ENCODE measurements around the gene HOXD10.
A peak's percentile ranks its signal among the peaks of the same experiment; 100 is the strongest.

HOXD10 gene

DNA sequence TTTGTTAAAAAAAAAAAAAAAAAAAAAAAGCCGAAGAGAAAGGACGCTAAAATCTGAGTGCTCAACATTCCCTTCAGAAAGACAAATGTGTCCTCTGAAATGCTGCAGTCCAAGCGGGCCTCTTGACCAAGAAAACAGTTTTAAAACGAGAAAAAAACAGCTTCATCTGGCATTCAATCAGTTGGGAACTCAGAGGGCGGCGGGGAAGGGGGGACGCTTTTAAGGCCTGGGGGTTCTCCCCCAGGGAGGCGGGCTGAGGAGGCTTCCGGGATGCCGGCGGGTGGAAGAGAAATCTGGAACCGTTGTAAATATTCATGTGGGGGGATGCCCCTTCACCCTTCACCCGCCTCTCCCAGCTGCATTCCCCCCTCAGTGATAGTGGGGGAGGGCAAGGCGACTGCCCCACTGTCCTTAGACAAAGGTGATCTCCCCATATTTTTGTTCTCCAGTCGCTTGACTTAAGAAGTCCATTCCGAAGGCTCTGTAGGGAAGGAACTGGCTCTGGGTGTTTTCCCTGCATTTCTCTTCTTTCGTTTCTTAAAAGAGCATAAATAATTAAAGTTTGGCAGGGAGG is 12.7 kb upstream of the HOXD10 start:
- TF ChIP-seq POLR2A (IDR thresholded peaks at IDR 0.05; ENCODE audit: low read length) (no peak), GATA1 (IDR thresholded peaks at IDR 0.05; ENCODE audit: low read depth, low read length) (no peak)

DNA sequence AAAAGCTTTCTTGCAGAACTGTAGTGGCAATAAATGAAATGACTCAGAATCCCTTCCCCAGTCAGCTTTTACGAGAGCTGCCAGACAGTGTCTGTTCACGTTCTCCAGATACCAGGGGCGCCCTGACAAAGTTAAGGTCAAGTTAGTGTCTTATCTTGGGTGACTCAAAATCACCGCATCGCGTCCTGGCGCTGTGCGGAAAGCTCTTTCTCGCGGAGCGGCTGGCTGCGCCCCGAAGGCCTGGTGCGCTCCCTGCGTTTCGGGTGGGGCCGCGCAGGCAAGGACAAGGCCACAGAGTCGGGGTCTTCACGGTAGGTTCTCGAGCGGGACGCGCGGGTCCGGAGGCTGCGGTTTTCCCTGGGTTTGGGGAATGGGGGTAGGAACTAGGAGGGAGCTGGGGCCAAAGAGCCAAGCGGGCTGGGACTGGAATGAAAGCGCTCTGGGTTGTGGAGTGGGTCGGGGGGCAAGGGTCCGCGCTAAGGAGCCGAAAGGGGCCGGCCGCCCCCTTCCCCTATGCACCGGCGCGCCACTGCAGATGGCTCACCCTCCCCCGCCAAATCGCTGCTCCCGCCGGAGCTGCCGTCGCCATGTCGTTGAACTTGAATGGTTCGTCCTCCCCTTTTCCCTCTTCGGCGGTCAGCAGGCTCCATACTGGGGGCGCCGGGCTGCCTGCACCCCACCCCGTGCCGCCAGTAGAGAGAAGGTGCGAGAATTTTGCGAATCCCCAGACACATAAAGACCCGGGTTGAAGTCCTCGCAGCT is 12.1 kb upstream of the HOXD10 start:
- DNase-seq: peak in 1 of 2 experiments; percentile 17
- no peak for TF ChIP-seq POLR2A (IDR thresholded peaks at IDR 0.05; ENCODE audit: low read length)
- no peak for TF ChIP-seq GATA1 (IDR thresholded peaks at IDR 0.05; ENCODE audit: low read depth, low read length)

More for the DNA sequence above, 12.7 kb upstream of the HOXD10 start:
- DNase-seq: no peak

DNA sequence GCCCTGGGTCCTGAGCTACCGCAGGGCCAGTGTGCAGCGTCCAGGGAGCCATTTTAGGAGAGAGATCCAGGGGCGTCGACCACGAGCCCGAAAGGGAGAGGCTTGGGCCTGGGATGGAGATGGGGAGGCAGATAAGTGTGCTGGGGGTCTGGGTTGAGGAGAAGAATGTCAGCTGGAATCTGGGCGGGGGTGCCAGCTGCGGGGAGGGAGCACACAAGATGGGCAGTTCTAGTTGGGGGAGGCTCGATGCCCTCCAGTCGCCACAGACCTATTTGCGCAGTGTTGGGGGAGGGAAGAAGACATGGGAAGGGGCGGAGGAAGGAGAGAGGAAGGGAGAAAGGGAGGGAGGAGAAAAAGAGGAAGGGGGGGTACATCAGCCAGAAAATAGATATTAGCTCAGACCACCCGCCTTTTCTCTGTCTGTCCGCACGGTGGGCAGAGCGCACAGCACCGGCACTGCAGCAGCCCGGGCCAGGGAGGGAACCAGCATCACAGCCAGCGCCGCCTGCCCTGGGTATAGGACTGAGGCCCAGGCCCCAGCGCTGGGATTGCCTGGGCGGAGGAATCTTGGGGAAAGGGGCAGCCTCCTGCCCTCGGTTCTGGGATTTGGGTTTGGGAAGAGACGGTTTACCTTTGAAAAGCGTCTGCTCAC is 11.4 kb upstream of the HOXD10 start:
- DNase-seq: no peak
- TF ChIP-seq GATA1 (IDR thresholded peaks at IDR 0.05; ENCODE audit: low read depth, low read length) (no peak), POLR2A (IDR thresholded peaks at IDR 0.05; ENCODE audit: low read length) (no peak)

- DNase-seq: no peak
- TF ChIP-seq POLR2A (IDR thresholded peaks at IDR 0.05; ENCODE audit: low read length): no peak
- no peak for TF ChIP-seq GATA1 (IDR thresholded peaks at IDR 0.05; ENCODE audit: low read depth, low read length)
Observed at GRCh38 chr2:176105730-176106580, 10.6 kb upstream of the HOXD10 start.

DNA sequence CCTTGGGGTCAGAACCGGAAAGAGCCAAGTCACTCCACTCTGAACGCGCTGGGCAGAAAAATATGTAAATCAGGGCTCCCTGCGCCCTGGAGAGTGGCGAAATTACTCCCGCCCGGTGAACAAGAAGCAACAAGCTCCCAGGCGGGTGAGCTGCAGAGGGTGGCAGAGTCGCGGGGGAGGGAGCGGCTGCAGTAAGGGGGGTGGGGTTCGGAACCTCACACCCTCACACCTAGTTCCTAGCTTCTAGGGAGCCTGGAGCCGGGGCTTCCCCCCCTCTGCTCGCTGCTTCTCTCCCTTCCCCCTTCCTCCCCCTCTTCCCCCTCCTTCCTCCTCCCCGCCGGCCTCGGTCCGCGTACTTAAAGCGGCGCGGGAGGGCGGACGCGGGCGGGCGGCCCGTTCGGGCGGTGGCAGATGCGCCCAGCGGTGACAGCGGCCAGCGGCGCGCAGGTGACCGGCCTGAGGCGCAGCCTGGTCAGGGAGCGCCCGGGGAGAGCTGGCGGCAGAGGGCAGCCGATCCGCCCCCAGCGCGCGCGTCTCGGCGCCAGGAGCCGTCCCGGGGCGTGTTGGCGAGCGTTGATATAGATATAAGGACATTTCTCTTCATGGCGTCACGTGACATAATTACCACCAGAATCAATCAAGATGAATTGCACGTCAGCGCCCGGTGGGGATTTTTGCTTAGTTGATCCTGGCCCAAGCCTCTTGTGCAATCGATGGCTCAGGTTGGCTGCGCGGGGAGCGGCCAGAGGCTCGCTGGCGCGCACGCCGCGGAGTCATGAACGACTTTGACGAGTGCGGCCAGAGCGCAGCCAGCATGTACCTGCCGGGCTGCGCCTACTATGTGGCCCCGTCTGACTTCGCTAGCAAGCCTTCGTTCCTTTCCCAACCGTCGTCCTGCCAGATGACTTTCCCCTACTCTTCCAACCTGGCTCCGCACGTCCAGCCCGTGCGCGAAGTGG is 9.7 kb upstream of the HOXD10 start, which contains the start of gene HOXD11:
Gene HOXD11, plus strand, starts transcription at position 700 of the 959 bp plus-strand sequence. Its CDS starts 76 bp downstream, at position 776.
- no peak for TF ChIP-seq POLR2A (IDR thresholded peaks at IDR 0.05; ENCODE audit: low read length)
- no peak for TF ChIP-seq GATA1 (IDR thresholded peaks at IDR 0.05; ENCODE audit: low read depth, low read length)
- peak; percentile 27 to 37 for DNase-seq

GRCh38 chr2:176107731-176108181 is 8.8 kb upstream of the HOXD10 start:
- TF ChIP-seq GATA1 (IDR thresholded peaks at IDR 0.05; ENCODE audit: low read depth, low read length) (no peak), POLR2A (IDR thresholded peaks at IDR 0.05; ENCODE audit: low read length) (no peak)
- no peak for DNase-seq

- DNase-seq: no peak
- TF ChIP-seq POLR2A (IDR thresholded peaks at IDR 0.05; ENCODE audit: low read length) (no peak), GATA1 (IDR thresholded peaks at IDR 0.05; ENCODE audit: low read depth, low read length) (no peak)
Observed at GRCh38 chr2:176109192-176109901, 7.2 kb upstream of the HOXD10 start.

DNA sequence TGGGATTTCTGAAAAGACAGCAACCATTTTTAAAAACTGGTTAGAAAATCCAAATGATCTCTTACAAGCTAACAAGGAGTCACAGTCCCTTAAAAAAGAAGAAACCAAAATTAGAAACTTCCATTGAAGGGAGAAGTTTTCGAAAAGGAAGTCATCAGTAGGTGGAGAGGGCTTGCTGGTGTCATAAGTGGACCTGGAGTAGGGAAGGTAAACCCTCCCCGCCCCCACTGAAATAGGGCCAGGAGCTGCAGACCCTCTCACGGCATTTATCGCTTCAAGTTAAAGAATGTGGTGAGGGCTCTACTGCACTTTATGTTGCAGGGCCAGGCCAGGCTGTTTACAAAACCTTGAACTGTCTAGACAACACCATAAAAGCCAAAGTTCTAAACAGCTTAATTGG is 6.6 kb upstream of the HOXD10 start:
- TF ChIP-seq GATA1 (IDR thresholded peaks at IDR 0.05; ENCODE audit: low read depth, low read length) (no peak), POLR2A (IDR thresholded peaks at IDR 0.05; ENCODE audit: low read length) (no peak)
- DNase-seq: no peak

DNA sequence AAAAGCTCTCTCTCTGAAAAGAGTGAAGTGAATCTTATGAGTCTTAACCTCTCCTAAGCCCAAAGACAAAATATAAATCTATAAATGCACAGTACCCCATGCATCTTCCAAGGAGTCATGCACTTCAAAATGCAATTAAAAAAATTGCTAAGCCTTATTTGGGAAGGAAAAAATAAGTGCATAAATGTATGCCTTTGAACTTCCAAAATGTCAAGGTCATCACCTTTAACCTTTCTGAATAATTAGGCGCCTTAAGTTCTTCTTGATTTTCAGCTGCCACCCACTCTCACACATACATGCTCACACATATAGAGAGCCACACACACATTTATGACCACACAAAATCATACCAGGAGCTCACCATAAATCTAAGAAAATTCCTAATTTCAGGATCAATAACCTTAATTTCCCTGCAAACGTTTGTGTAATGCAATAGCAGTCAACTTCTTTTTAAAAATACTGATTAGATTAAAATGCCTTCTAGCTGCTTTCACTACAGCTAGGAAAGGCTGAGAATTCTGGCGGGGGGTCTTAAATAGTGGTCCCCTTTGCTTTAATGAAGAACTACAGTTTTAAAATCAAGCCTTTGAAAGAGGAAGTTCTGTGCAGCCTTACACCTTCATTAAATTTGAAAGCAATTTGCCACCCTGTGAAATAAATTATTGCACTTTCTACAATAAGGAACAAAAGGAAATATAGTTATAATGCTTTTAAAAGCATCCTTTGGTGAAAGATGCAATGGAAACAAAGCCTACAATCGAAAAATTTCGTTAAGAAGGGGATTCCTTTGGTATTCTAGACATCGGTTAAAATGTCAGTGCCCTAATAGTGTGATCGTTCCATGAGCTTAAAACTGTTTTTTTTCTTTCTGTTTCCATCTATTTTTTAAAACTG is 5.9 kb upstream of the HOXD10 start:
- TF ChIP-seq GATA1 (IDR thresholded peaks at IDR 0.05; ENCODE audit: low read depth, low read length): no peak
- TF ChIP-seq POLR2A (IDR thresholded peaks at IDR 0.05; ENCODE audit: low read length): no peak
- no peak for DNase-seq

GRCh38 chr2:176111309-176111663 is 5.3 kb upstream of the HOXD10 start:
- TF ChIP-seq POLR2A (IDR thresholded peaks at IDR 0.05; ENCODE audit: low read length) (no peak), GATA1 (IDR thresholded peaks at IDR 0.05; ENCODE audit: low read depth, low read length) (no peak)
- peak; percentile 61 to 66 for DNase-seq

DNA sequence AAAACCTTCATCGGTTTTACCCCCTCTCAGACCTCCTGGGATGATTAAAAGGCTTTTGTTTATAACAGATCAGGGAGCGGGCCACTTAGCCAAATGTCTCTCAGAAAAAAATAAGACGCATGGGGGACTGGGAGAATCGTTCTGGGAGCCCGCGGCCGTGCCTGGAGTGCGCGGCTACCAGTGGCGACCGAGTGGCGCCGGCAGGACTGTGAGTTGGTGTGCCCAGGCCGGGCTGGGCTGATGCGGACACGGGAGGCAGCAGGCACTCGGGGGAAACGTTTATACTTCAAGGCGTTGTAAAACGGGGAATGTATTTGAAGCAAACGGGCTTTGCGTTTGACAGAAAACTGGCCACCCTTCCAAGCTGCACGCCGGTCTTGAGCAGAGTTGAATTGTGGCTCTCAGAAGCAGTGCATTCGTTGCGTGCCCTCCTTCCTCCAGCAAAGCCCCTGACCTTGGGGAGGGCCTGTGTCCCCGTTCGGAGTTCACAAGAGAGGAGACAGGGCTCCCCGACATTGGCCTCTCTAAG is 4.7 kb upstream of the HOXD10 start:
- DNase-seq: no peak
- TF ChIP-seq GATA1 (IDR thresholded peaks at IDR 0.05; ENCODE audit: low read depth, low read length) (no peak), POLR2A (IDR thresholded peaks at IDR 0.05; ENCODE audit: low read length) (no peak)

Measured in erythroblast (primary cell).